HL-60 (cell line): Measurements from ENCODE around the gene WDFY2.

Experiments
- CTCF ChIP-seq: IDR thresholded peaks from one replicate; pipeline ENCODE4 v1.5.1; 2011; ENCODE audit warnings: low read length, control low read depth, inconsistent platforms; ENCODE audit not compliant: insufficient read depth
- GABPA ChIP-seq: IDR thresholded peaks from 2 replicates; pipeline ENCODE4 v1.6.1; 2012; ENCODE audit warnings: low read depth
- REST ChIP-seq: IDR thresholded peaks from 2 replicates; pipeline ENCODE4 v1.6.1; 2012; ENCODE audit warnings: low read depth; ENCODE audit not compliant: insufficient replicate concordance

GRCh38 chr13:51801631-51802099 is 217.4 kb downstream of the WDFY2 start:
- TF ChIP-seq GABPA (no peak), REST (no peak), CTCF (no peak)
